GM12878 (cell line): Measurements from ENCODE around the gene CLBA1. TPM values are rescaled to one million over a fixed set of nuclear protein-coding genes. Genes with fewer than 3 reads are reported as not detected.
"Not testable (repeated sequence)": the region's sequence is repeated elsewhere in the genome, so short reads cannot be mapped to it uniquely, and the experiment has no call there.

Source experiments
- ATAC-seq: fragments of 200-7000 bp; cut with Tn5 transposase; 3 replicates; pipeline ENCODE4 v1.9.1; 2020; ENCODE audit warnings: mild to moderate bottlenecking, moderate library complexity
- BruUV-seq: library from RNA; stranded (reverse); fragments of 400-500 nt; replicated peaks from 2 replicates; lab custom pipeline; 2021; lab: Mats Ljungman, UMichigan
- CTCF ChIA-PET: fragments of 300-600 bp; sonication (Branson Sonifier 250); formaldehyde crosslinking; extraction: SDS; loops from one replicate; lab custom pipeline; 2021; ENCODE audit warnings: inconsistent platforms; lab: Yijun Ruan, JAX
- POLR2A ChIA-PET: fragments of 350-600 bp; formaldehyde crosslinking; extraction: SDS; loops from one replicate; lab custom pipeline; 2021; ENCODE audit warnings: inconsistent platforms; lab: Charles Lee
- RAD21 ChIA-PET: fragments of 300-600 bp; sonication (Branson Sonifier 250); formaldehyde crosslinking; loops from one replicate; lab custom pipeline; 2023; ENCODE audit warnings: antibody characterized with exemption; ENCODE audit not compliant: unreplicated experiment; lab: Charles Lee
- SMC1A ChIA-PET: fragments of 300-600 bp; sonication (Branson Sonifier 250); formaldehyde crosslinking; loops from one replicate; lab custom pipeline; 2023; ENCODE audit not compliant: unreplicated experiment, uncharacterized antibody; lab: Charles Lee
- DNase-seq: peaks from one replicate; pipeline ENCODE4 v3.0.0-alpha.2; 2011; ENCODE audit warnings: low read depth, low spot score
- FAIRE-seq: peaks from 3 replicates; lab custom pipeline; 2011; peaks lifted over from hg19 to GRCh38; lab: Jason Lieb, UNC
- H2AFZ ChIP-seq: 2 replicates; pipeline ENCODE4 v1.6.0; 2011; ENCODE audit warnings: low read depth, low read length, control low read depth; ENCODE audit not compliant: control insufficient read depth
- H3K27ac ChIP-seq: 2 replicates; pipeline ENCODE4 v1.5.1; 2011; ENCODE audit warnings: control low read depth; ENCODE audit not compliant: control insufficient read depth, insufficient read depth
- H3K27me3 ChIP-seq, 2 experiments: replicated peaks in 1 of 2; 2 replicates each; pipeline versions ENCODE4 v1.6.0 to v1.6.1; 2011; ENCODE audit warnings: low read length in 1 of 2; ENCODE audit not compliant: control insufficient read depth in 2 of 2, insufficient read depth in 2 of 2
- H3K36me3 ChIP-seq, 2 experiments: 2 replicates each; pipeline ENCODE4 v1.5.1; 2011; ENCODE audit warnings: low read length in 1 of 2; ENCODE audit not compliant: control insufficient read depth in 2 of 2, insufficient read depth in 2 of 2
- H3K4me1 ChIP-seq: 2 replicates; pipeline ENCODE4 v1.6.1; 2011; ENCODE audit warnings: mild to moderate bottlenecking, low read length, moderate library complexity, mixed read lengths; ENCODE audit not compliant: control insufficient read depth, insufficient read depth
- H3K4me2 ChIP-seq: 2 replicates; pipeline ENCODE4 v1.6.0; 2011; ENCODE audit warnings: control low read depth; ENCODE audit not compliant: control insufficient read depth, insufficient read depth
- H3K4me3 ChIP-seq: fragments of 200-600 bp; sonication (generic); 2 replicates; pipeline ENCODE4 v1.5.1; 2016
- H3K79me2 ChIP-seq: 2 replicates; pipeline ENCODE4 v1.6.0; 2011; ENCODE audit warnings: low read length; ENCODE audit not compliant: control insufficient read depth, insufficient read depth
- H3K9ac ChIP-seq: 2 replicates; pipeline ENCODE4 v1.8.0; 2011; ENCODE audit warnings: low read length, control low read depth, mixed read lengths; ENCODE audit not compliant: control insufficient read depth, insufficient read depth
- H3K9me3 ChIP-seq: replicated peaks from 3 replicates; pipeline ENCODE4 v1.5.1; 2011; ENCODE audit warnings: mild to moderate bottlenecking, low read length; ENCODE audit not compliant: control insufficient read depth, insufficient read depth
- H4K20me1 ChIP-seq: 2 replicates; pipeline ENCODE4 v1.6.0; 2011; ENCODE audit not compliant: control insufficient read depth, insufficient read depth
- BMI1 ChIP-seq: fragments of 450-650 bp; IDR thresholded peaks from 2 replicates; pipeline ENCODE4 v1.6.1; 2016; ENCODE audit warnings: mild to moderate bottlenecking, moderate library complexity, borderline replicate concordance
- CEBPB ChIP-seq, 2 experiments: fragments of 150-350 bp in 1 of 2; IDR thresholded peaks; 2 replicates each; pipeline ENCODE4 v1.6.1; 2012 to 2014; ENCODE audit warnings: low read depth in 2 of 2, low read length in 2 of 2, borderline replicate concordance in 1 of 2, inconsistent platforms in 1 of 2
- CHD1 ChIP-seq: IDR thresholded peaks from 2 replicates; pipeline ENCODE4 v1.6.1; 2012; ENCODE audit warnings: low read depth, low read length, improper control_type of control experiment
- HDAC2 ChIP-seq: fragments of 200-600 bp; sonication (generic); IDR thresholded peaks from 2 replicates; pipeline ENCODE4 v1.6.1; 2017
- MAX ChIP-seq: IDR thresholded peaks from 2 replicates; pipeline ENCODE4 v1.6.1; 2012; ENCODE audit warnings: low read depth, low read length, improper control_type of control experiment
- SMARCA5 ChIP-seq: fragments of 450-650 bp; IDR thresholded peaks from 2 replicates; pipeline ENCODE4 v1.6.1; 2017; ENCODE audit warnings: mild to moderate bottlenecking
- TCF12 ChIP-seq: IDR thresholded peaks from 2 replicates; pipeline ENCODE4 v1.6.1; 2011; ENCODE audit warnings: low read depth, mild to moderate bottlenecking, low read length
- WGBS: methylation state at CpG from one replicate; pipeline ENCODE4 v1.1.6; 2016; ENCODE audit warnings: low lambda C conversion rate; ENCODE audit not compliant: insufficient replicate concordance, insufficient coverage; ENCODE audit errors: missing lambda C conversion rate; 5-methylcytosine and 5-hydroxymethylcytosine counted together
- in situ Hi-C: fragments of 300-500 bp; cut with MboI; formaldehyde crosslinking; loops from 9 replicates; pipeline ENCODE4 v1.14.3; 2018; ENCODE audit warnings: mixed read lengths
- intact Hi-C: fragments of 100-400 bp; cut with micrococcal nuclease; formaldehyde crosslinking; loops from one replicate; pipeline ENCODE4 v1.14.2; 2022; ENCODE audit not compliant: unreplicated experiment
- polyA plus RNA-seq, 11 experiments: library from polyadenylated mRNA; depleted of rRNA in 4 of 11; unstranded in 6 of 11; stranded (reverse) in 5 of 11; fragments of >200 nt; fragmentation: Nextera tagmentation in 4 of 11; fragmentation: Illumina TruSeq in 1 of 11; extraction: Ambion mirVana in 4 of 11; extraction: Trizol in 1 of 11; gene quantifications; 1 replicate in 1 of 11; 2 replicates in 10 of 11; pipeline versions ENCODE4 v1.2.1 to v1.2.3, GENCODE V29; 2011 to 2016; ENCODE audit warnings: inconsistent platforms in 2 of 11, missing spikeins in 2 of 11, low read depth in 1 of 11
- total RNA-seq, 4 experiments: library from RNA; depleted of rRNA in 3 of 4; stranded (reverse); fragments of >200 nt in 3 of 4; fragmentation: Illumina TruSeq in 1 of 4; extraction: Trizol in 1 of 4; gene quantifications; 2 replicates each; pipeline versions ENCODE4 v1.2.1 to v1.2.3, GENCODE V29; 2013 to 2021

Gene CLBA1
- total and polyA plus RNA-seq, 10 of the 15 experiments (the other 5 are each of a cell fraction or from before 2014, with no cell fraction given): 0.07 to 1.1 (median 0.62) TPM; not detected in 1

GRCh38 chr14:104942586-104942985, 43.0 kb upstream of the CLBA1 start:
- Histone ChIP-seq H3K9ac (no peak overlapping the region), H3K27me3 (peaks cover 0 to 3% of the 10 kb centered on the region in 2 experiments; a peak in 2 of 4 replicates), H3K4me1 (no peaks in the 10 kb centered on the region), H3K36me3 (no peaks in the 10 kb centered on the region), H3K4me3 (no peak overlapping the region), H3K9me3 (no peaks in the 10 kb centered on the region), H2AFZ (no peak overlapping the region), H3K4me2 (no peak overlapping the region), H4K20me1 (no peaks in the 10 kb centered on the region), H3K27ac (no peak overlapping the region), H3K79me2 (no peaks in the 10 kb centered on the region)
- ChIA-PET SMC1A (no interaction called here), CTCF (no interaction called here), POLR2A (no interaction called here), RAD21 (no interaction called here)
- DNase-seq (no peak), FAIRE-seq (no peak), ATAC-seq (no peak)
- intact Hi-C loops: no loop called here
- 61% methylated on average over 16 of the region's 16 CpGs for WGBS
- no TSS peak for BruUV-seq
- TF ChIP-seq SMARCA5 (no peak), HDAC2 (no peak), CHD1 (no peak), BMI1 (no peak), CEBPB (IDR thresholded peaks at IDR 0.05; ENCODE audit: borderline replicate concordance in 1 of 2, low read depth in 2 of 2, low read length in 2 of 2) (no peak), TCF12 (no peak), MAX (no peak)
- in situ Hi-C loops: no loop called here

DNA sequence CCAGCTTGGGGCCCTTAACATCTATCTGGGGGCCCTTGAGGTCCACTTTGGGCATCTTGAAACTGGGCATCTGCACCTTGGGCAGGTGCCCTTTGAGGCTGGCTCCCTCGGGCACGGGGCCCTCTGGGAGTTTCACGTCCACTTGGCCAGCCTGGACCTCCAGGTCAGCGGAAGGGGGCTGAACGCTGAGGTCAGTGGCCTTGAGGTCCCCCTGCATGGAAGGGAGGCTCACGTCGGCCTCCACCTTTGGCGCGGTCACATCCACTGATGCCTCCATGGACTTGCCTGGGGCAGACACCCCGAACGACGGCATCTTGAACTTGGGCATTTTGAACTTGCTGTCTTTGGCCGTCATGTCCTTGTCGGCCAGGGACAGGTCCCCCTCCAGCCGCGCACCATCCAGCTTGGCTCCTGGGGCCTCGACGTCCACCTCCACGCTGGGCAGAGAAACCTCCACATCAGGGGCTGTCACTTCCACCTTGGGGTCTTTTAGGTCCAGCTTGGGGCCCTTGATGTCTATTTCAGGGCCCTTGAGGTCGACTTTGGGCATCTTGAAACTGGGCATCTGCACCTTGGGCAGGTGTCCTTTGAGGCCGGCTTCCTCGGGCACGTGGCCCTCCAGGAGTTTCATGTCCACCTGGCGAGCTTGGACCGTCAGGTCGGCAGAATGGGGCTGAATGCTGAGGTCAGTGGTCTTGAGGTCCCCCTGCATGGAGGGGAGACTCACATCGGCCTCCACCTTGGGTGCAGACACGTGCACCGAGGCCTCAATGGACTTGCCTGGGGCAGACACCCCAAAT, 42.2 kb upstream of the CLBA1 start:
- H3K79me2 ChIP-seq, H4K20me1 ChIP-seq, H3K27ac ChIP-seq, H3K9ac ChIP-seq, POLR2A ChIA-PET, RAD21 ChIA-PET, FAIRE-seq, H3K4me1 ChIP-seq, CTCF ChIA-PET, intact Hi-C loops, DNase-seq, H2AFZ ChIP-seq, H3K27me3 ChIP-seq, H3K4me3 ChIP-seq, ATAC-seq, SMC1A ChIA-PET, in situ Hi-C loops, H3K36me3 ChIP-seq, BruUV-seq, H3K4me2 ChIP-seq, H3K9me3 ChIP-seq: not testable (repeated sequence)
- 62% methylated on average over 27 of the region's 29 CpGs for WGBS

GRCh38 chr14:104944016-104944308, 41.6 kb upstream of the CLBA1 start:
- H2AFZ ChIP-seq, in situ Hi-C loops, H3K4me2 ChIP-seq, H3K9me3 ChIP-seq, H3K9ac ChIP-seq, CTCF ChIA-PET, H3K4me3 ChIP-seq, H4K20me1 ChIP-seq, POLR2A ChIA-PET, H3K36me3 ChIP-seq, BruUV-seq, H3K79me2 ChIP-seq, RAD21 ChIA-PET, H3K27ac ChIP-seq, SMC1A ChIA-PET, FAIRE-seq, H3K27me3 ChIP-seq, H3K4me1 ChIP-seq, intact Hi-C loops, DNase-seq, ATAC-seq: not testable (repeated sequence)
- 21% methylated on average over 6 of the region's 6 CpGs for WGBS
